SJSA1 (cell line): ENCODE data around the gene KCNMB4. TPM values are rescaled to one million over a fixed set of nuclear protein-coding genes. Genes with fewer than 3 reads are reported as not detected.

Experiments used
- DNase-seq, 2 experiments: peaks; one replicate each; pipeline ENCODE4 v3.0.0-alpha.2; 2015 to 2020; ENCODE audit warnings: low spot score in 2 of 2, low read depth in 1 of 2
- H3K27ac ChIP-seq: fragments of 250-450 bp; sonication (Bioruptor Pico); 2 replicates; pipeline ENCODE4 v1.5.1; 2020; ENCODE audit warnings: mild to moderate bottlenecking, moderate library complexity
- H3K27me3 ChIP-seq: fragments of 250-450 bp; sonication (Bioruptor Pico); replicated peaks from 2 replicates; pipeline ENCODE4 v1.5.1; 2020; ENCODE audit warnings: mild to moderate bottlenecking, moderate library complexity
- H3K36me3 ChIP-seq: fragments of 250-450 bp; sonication (Bioruptor Pico); 2 replicates; pipeline ENCODE4 v1.5.1; 2020; ENCODE audit warnings: mild to moderate bottlenecking
- H3K4me1 ChIP-seq: fragments of 250-450 bp; sonication (Bioruptor Pico); replicated peaks from 2 replicates; pipeline ENCODE4 v1.6.1; 2021; ENCODE audit warnings: mild to moderate bottlenecking
- H3K4me3 ChIP-seq: fragments of 250-450 bp; sonication (Bioruptor Pico); 2 replicates; pipeline ENCODE4 v1.5.1; 2020; ENCODE audit warnings: mild to moderate bottlenecking
- H3K9me3 ChIP-seq: fragments of 250-450 bp; sonication (Bioruptor Pico); replicated peaks from 2 replicates; pipeline ENCODE4 v1.5.1; 2020; ENCODE audit warnings: mild to moderate bottlenecking
- total RNA-seq: library from RNA; depleted of rRNA; stranded (reverse); fragments of >200 nt; shearing (Covaris generic); gene quantifications from 2 replicates; pipeline ENCODE4 v1.2.3, GENCODE V29; 2014

Gene KCNMB4
- total RNA-seq, 1 experiment from 2014 or later: 0.21 TPM

DNA sequence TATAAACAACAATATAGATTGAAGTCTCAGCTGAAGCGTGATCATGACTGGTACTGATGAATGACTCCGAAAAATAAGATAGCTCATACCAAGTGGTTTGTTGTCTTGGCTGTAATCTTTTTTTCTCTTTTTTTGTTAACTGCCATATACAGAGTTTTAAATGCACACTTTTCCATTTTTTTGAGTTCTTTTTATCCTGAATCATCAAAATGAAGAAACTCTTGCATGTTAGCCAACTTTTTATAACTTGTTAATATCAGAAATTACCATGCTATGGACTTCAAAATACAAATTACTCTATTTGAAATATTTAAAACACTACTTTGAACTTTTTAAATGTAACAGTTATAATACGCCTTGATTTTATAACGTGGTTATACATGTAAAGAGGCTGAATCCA is 10.1 kb upstream of the KCNMB4 start:
- H3K27ac ChIP-seq: no peak overlapping the region
- no peaks in the 10 kb centered on the region for H3K9me3 ChIP-seq
- H3K4me3 ChIP-seq: no peak overlapping the region
- DNase-seq: no peak
- H3K27me3 ChIP-seq: no peaks in the 10 kb centered on the region
- H3K4me1 ChIP-seq: no peaks in the 10 kb centered on the region
- peaks cover 8% of the 10 kb centered on the region; the same call in 1 of the 2 replicates for H3K36me3 ChIP-seq

- H3K27me3 ChIP-seq: peaks cover 21% of the 10 kb centered on the region
- H3K27ac ChIP-seq: no peak overlapping the region
- H3K4me1 ChIP-seq: no peaks in the 10 kb centered on the region
- H3K9me3 ChIP-seq: no peaks in the 10 kb centered on the region
- H3K4me3 ChIP-seq: no peak overlapping the region
- H3K36me3 ChIP-seq: no peaks in the 10 kb centered on the region
- DNase-seq: no peak
These were observed 6.5 kb upstream of the KCNMB4 start for GRCh38 chr12:70359458-70360197.

DNA sequence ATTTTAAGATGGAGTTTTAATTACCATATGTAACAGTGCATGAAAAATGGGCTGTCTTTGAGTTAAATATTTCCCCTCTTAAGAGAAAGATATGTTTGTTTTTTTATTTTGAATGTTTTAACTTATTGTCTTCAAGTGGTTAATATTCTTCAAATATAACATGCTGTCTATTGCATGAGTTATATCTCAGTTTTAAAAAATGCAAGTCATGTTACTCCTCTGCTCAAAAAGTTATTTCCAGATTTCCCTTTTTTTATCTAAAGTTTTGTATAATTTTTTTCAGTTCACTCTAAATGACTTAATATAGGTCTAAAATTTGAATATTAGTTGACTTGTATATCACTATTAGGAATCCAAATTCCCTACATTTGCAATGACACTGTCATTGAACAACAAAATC is 5.9 kb upstream of the KCNMB4 start:
- Histone ChIP-seq H3K4me3 (no peak overlapping the region), H3K4me1 (peaks cover under 1% of the 10 kb centered on the region; the same call in 1 of the 2 replicates), H3K36me3 (no peaks in the 10 kb centered on the region), H3K27ac (no peak overlapping the region), H3K27me3 (peaks cover 27% of the 10 kb centered on the region), H3K9me3 (no peaks in the 10 kb centered on the region)
- no peak for DNase-seq

DNA sequence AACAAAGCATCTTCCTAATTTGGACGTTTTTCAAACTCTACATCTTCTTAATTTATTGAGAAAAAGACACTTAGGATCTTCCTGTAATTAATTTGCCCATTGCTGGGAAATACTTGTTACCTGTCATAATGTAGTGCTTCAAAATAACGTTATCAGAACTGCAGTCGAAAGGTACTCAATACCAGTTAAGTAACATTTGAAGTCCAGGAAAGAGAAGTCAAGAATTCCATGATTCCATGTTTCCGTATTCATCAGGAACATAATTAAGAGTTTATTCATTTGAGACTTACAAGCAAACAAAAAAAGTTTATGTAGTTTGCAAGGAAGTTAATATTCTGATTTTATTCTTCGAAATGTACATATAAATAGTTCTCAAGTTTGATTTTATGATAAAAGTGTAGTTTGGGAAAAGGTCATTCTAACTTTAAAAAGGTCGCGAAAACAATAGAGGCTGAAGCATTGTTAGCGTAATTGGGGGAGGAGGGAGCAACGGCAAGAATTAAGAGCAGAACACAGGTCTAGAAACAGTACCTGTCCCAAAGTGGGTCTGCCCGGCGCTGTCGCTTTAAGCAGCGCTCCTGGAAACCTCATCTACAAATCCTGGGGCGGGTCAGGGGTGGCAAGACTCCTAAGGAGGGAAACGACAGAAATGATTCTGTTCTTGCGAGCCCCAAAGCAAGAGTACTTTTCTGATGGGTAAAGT is 1.2 kb upstream of the KCNMB4 start:
- no peak overlapping the region; the same call in 1 of the 2 replicates for H3K4me3 ChIP-seq

DNA sequence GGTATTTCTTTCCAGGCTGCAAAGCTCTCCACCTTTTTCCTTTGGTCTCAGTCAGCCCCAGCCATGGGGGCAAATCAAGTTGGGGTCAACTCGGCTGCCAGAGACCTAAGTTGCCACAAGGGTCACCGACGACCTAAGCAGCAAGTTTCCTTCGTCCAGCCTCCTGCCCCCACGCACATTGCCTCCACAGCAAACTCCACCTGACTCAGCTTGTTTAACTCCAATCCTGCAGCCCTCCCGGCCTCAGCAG is 767 bp upstream of the KCNMB4 start:
- Histone ChIP-seq H3K9me3 (no peaks in the 10 kb centered on the region), H3K27ac (no peak overlapping the region), H3K4me1 (peaks cover 14% of the 10 kb centered on the region), H3K4me3 (peak overlapping the region; percentile 39), H3K36me3 (no peaks in the 10 kb centered on the region), H3K27me3 (peaks cover 55% of the 10 kb centered on the region)
- DNase-seq: no peak

More for the DNA sequence above, 1.2 kb upstream of the KCNMB4 start:
- H3K4me1 ChIP-seq: peaks cover 14% of the 10 kb centered on the region
- no peaks in the 10 kb centered on the region for H3K36me3 ChIP-seq
- no peak for DNase-seq
- peaks cover 55% of the 10 kb centered on the region for H3K27me3 ChIP-seq
- no peak overlapping the region for H3K27ac ChIP-seq
- H3K9me3 ChIP-seq: no peaks in the 10 kb centered on the region

GRCh38 chr12:70366581-70367257 is 629 bp downstream of the KCNMB4 start:
- Histone ChIP-seq H3K36me3 (no peaks in the 10 kb centered on the region), H3K27ac (no peak overlapping the region), H3K4me1 (peaks cover 14% of the 10 kb centered on the region), H3K4me3 (peak overlapping the region; percentile 39), H3K27me3 (peaks cover 55% of the 10 kb centered on the region), H3K9me3 (no peaks in the 10 kb centered on the region)
- DNase-seq: peak in 1 of 2 experiments; percentile 22

DNA sequence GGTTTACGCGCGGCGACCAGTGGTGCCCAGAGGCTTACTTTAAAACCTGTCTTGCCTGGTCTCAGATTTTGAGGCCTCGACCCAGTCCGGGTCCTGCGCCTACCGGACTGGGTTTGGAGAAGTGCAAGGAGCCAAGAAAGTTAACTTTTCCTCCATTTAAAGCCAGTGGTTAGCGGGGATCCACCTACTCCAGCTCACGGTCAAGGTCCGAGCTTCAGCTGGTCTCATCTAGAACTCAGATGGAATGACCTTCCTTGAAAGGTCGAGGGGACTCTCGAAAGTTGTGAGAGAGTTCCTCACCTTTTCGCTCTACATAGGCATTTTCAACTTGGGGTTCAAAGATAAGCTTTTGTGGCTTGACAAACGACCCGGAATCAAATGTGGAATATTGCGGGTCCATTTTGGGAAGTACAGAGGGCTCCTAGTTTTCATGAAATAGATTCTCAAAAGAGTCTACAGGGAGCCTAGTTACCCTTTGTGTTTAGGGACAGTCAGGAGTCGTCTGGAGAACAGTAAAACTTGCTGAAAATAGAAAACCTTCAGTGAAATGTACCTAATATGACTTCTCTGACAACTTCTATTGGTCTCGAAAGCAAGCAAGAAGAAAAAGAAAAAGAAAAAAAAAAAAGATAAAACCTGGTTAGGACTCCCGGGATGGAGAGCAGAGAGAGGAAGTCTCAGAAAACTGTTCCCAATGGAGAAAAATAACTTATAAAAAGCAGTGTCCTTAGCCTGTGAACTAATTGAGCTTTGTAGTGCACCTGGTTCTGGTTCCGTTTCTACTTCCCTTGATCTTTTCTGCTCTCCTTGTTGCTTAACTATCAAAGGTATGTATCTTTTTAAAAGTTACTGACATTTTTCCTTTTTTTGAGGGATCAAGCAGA is 1.4 kb downstream of the KCNMB4 start:
- DNase-seq: no peak
- Histone ChIP-seq H3K36me3 (no peaks in the 10 kb centered on the region), H3K9me3 (no peaks in the 10 kb centered on the region), H3K27ac (no peak overlapping the region), H3K4me1 (peaks cover 14% of the 10 kb centered on the region), H3K27me3 (peaks cover 57% of the 10 kb centered on the region), H3K4me3 (peak overlapping the region; percentile 39)

DNA sequence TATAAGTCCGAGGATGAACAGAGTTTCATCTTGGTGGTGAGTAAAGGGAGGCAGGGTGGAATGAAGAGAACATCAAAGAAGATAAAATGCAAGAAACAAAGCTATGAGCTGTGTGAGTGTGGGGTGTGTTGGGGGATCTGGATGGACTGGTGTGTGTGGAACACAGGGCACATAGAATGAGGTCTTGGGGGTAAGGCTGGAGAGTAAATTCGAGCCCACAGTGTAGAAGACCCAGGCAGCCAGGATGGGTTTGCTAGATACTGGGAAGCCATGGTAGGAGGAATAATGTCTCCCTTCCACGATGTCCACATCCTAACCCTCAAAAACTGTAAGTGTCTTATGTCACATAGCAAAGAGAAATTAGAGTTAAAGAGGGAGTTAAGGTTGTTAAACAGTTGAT is 6.8 kb downstream of the KCNMB4 start:
- no peak for DNase-seq
- Histone ChIP-seq H3K36me3 (no peaks in the 10 kb centered on the region), H3K27ac (no peak overlapping the region), H3K27me3 (peaks cover 16% of the 10 kb centered on the region; the same call in 1 of the 2 replicates), H3K9me3 (no peaks in the 10 kb centered on the region), H3K4me1 (no peaks in the 10 kb centered on the region), H3K4me3 (no peak overlapping the region)

- Histone ChIP-seq H3K27me3 (no peaks in the 10 kb centered on the region), H3K36me3 (no peaks in the 10 kb centered on the region), H3K4me3 (no peak overlapping the region), H3K9me3 (no peaks in the 10 kb centered on the region), H3K27ac (no peak overlapping the region), H3K4me1 (peaks cover 3% of the 10 kb centered on the region; the same call in 1 of the 2 replicates)
- DNase-seq: no peak
These were observed 13.8 kb downstream of the KCNMB4 start for GRCh38 chr12:70379846-70380245.

- Histone ChIP-seq H3K9me3 (no peaks in the 10 kb centered on the region), H3K4me3 (no peak overlapping the region), H3K4me1 (peaks cover 3% of the 10 kb centered on the region; the same call in 1 of the 2 replicates), H3K36me3 (no peaks in the 10 kb centered on the region), H3K27ac (no peak overlapping the region), H3K27me3 (no peaks in the 10 kb centered on the region)
- DNase-seq: no peak
These were observed 17.4 kb downstream of the KCNMB4 start for GRCh38 chr12:70383484-70383883.

- Histone ChIP-seq H3K4me1 (peaks cover 3% of the 10 kb centered on the region; the same call in 1 of the 2 replicates), H3K27ac (no peak overlapping the region), H3K9me3 (no peaks in the 10 kb centered on the region), H3K4me3 (no peak overlapping the region), H3K27me3 (no peaks in the 10 kb centered on the region), H3K36me3 (no peaks in the 10 kb centered on the region)
- no peak for DNase-seq
These were observed 17.8 kb downstream of the KCNMB4 start for GRCh38 chr12:70383886-70384285.

GRCh38 chr12:70386771-70387170 is 20.7 kb downstream of the KCNMB4 start:
- H3K27me3 ChIP-seq: no peaks in the 10 kb centered on the region
- H3K36me3 ChIP-seq: no peaks in the 10 kb centered on the region
- H3K27ac ChIP-seq: no peak overlapping the region
- H3K4me3 ChIP-seq: no peak overlapping the region
- no peak for DNase-seq
- H3K4me1 ChIP-seq: peaks cover 3% of the 10 kb centered on the region; the same call in 1 of the 2 replicates
- no peaks in the 10 kb centered on the region for H3K9me3 ChIP-seq

DNA sequence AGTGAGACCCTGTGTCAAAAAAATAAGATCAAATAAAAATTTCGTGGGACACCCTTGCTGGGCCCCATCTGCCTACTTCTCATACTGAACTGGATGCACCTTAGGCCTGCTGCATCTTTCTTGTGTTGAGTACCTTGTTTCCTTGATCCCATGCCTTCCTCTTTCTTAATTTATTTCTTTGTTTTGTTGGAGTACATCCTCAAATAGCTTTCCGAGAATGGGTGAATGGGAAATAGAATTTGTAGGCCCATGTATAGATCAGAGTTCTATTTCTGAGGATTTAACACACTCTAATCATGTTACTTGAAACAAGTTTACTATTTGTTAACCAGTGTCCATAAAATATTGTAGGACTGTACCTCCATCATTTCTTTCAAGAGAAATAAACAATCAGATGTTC is 23.6 kb downstream of the KCNMB4 start:
- DNase-seq: no peak
- no peaks in the 10 kb centered on the region for H3K9me3 ChIP-seq
- H3K4me1 ChIP-seq: no peaks in the 10 kb centered on the region
- no peak overlapping the region for H3K4me3 ChIP-seq
- no peak overlapping the region for H3K27ac ChIP-seq
- H3K27me3 ChIP-seq: no peaks in the 10 kb centered on the region
- no peaks in the 10 kb centered on the region for H3K36me3 ChIP-seq
